ENCODE results near the gene SDK2. TPM values are rescaled to one million over a fixed set of nuclear protein-coding genes. Genes with fewer than 3 reads are reported as not detected.

Gene SDK2
- total and polyA plus RNA-seq, 2 experiments from 2014 or later, result 0.74 to 5.1 TPM

- no peak for TF ChIP-seq ZNF462 (CRISPR knock-in tag; IDR thresholded peaks at IDR 0.05)
- TF ChIP-seq ZNF114 (CRISPR knock-in tag; IDR thresholded peaks at IDR 0.05), result no peak
- TF ChIP-seq EZH2 (IDR thresholded peaks at IDR 0.05; ENCODE audit: low read depth, unreplicated experiment), result no peak
- no peak for TF ChIP-seq NANOG (IDR thresholded peaks at IDR 0.05; ENCODE audit: borderline replicate concordance)
- no peak for TF ChIP-seq CREB1 (CRISPR knock-in tag; IDR thresholded peaks at IDR 0.05; ENCODE audit: low read depth)
- TF ChIP-seq JUNB (IDR thresholded peaks at IDR 0.05; ENCODE audit: unreplicated experiment), result no peak
These were observed 40.3 kb downstream of the SDK2 start (continued) for GRCh38 chr17:73603971-73604370.

- peaks cover 7% of the 10 kb centered on the region for H3K27me3 Mint-ChIP-seq (ENCODE audit: insufficient read depth, low read depth, poor library complexity)
- TF ChIP-seq ETS1 (IDR thresholded peaks at IDR 0.05) (no peak), STAT1 (IDR thresholded peaks at IDR 0.05; ENCODE audit: unreplicated experiment) (no peak), EZH2phosphoT487 (IDR thresholded peaks at IDR 0.05; ENCODE audit: unreplicated experiment) (no peak), ZNF331 (CRISPR knock-in tag; IDR thresholded peaks at IDR 0.05; ENCODE audit: low read depth) (no peak), POLR2AphosphoS5 (IDR thresholded peaks at IDR 0.05; ENCODE audit: low read depth) (no peak)
These were observed 44.0 kb downstream of the SDK2 start for GRCh38 chr17:73600103-73600871.

More at GRCh38 chr17:73600103-73600871, 44.0 kb downstream of the SDK2 start:
- no peaks in the 10 kb centered on the region for H3K9me2 ChIP-seq (ENCODE audit: insufficient read depth)
- DNase-seq (ENCODE audit: low spot score) (no peak), ATAC-seq (no peak)
- Mint-ChIP-seq H3K4me3 (no peak overlapping the region), H3K4me1 (no peaks in the 10 kb centered on the region; the same call in 2 of the 3 replicates), H3K27ac (no peak overlapping the region), H3K9me3 (no peaks in the 10 kb centered on the region; the same call in 2 of the 3 replicates), H3K36me3 (ENCODE audit: low read depth) (no peaks in the 10 kb centered on the region)
- no peaks in the 10 kb centered on the region for H3K27me3 ChIP-seq (ENCODE audit: insufficient read depth)
- no peak overlapping the region for H3K27ac ChIP-seq (ENCODE audit: low read depth)
- no peaks in the 10 kb centered on the region for H3K36me3 ChIP-seq (ENCODE audit: insufficient read depth)
- no peak overlapping the region for H3K4me2 ChIP-seq
- H3K4me3 ChIP-seq, result no peak overlapping the region
- no peaks in the 10 kb centered on the region for H3K79me2 ChIP-seq (replicated peaks; ENCODE audit: insufficient read depth)
- no peaks in the 10 kb centered on the region for H3K4me1 ChIP-seq (ENCODE audit: insufficient read depth)
- H3F3A ChIP-seq (replicated peaks; ENCODE audit: low read depth), result no peaks in the 10 kb centered on the region
- H2AFZ ChIP-seq, result no peak overlapping the region
- no peaks in the 10 kb centered on the region for H4K20me1 ChIP-seq (replicated peaks; ENCODE audit: insufficient read depth)
